KBM-7 (cell line): ENCODE measurements around the gene GEN1.
"Not testable (repeated sequence)": the region's sequence is repeated elsewhere in the genome, so short reads cannot be mapped to it uniquely, and the experiment has no call there.

Source experiments
- DNase-seq: peaks from one replicate; pipeline ENCODE4 v3.0.0-alpha.2; 2015
- in situ Hi-C: fragments of 300-500 bp; cut with MboI; formaldehyde crosslinking; loops from 2 replicates; pipeline ENCODE4 v1.14.3; 2020; ENCODE audit warnings: low sequenced_read_pairs, low pct_unique_long_range_greater_than_20kb, mixed read lengths

Gene GEN1

DNA sequence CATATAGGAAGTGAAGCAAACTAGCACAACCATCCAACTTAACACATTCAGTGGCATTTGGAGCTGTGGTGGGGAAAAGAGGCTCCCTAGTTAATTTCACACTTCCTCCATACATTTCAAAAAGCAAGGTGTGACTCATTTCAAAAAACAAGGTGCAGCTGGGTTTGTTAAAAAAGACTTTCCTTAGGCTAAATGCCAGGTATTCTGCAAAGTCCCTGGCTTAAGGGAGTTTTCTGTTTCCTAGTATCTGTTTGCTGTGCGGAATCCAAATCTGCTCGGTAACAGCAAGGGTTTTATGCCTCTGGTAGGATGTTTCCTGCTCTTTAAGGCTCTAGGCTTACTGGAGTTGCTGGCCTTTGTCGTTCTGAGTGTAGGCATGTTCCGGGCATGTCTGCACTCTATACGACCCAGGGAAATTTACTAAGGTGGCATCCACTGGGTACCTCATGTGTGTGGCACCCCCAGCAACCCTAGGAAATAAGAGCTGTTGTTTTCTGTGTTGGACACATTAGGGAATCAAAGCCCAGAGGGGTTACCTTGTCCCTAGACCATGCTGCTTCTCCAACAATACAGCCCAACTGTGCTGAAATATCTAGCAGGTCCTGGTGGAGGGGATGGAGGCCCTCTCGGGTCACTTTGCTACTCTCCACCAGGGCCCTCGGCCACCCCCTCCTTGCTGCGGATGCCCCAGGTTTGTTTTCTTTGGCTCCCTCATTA is 61.7 kb downstream of the GEN1 start:
- in situ Hi-C loops = no loop called here

DNA sequence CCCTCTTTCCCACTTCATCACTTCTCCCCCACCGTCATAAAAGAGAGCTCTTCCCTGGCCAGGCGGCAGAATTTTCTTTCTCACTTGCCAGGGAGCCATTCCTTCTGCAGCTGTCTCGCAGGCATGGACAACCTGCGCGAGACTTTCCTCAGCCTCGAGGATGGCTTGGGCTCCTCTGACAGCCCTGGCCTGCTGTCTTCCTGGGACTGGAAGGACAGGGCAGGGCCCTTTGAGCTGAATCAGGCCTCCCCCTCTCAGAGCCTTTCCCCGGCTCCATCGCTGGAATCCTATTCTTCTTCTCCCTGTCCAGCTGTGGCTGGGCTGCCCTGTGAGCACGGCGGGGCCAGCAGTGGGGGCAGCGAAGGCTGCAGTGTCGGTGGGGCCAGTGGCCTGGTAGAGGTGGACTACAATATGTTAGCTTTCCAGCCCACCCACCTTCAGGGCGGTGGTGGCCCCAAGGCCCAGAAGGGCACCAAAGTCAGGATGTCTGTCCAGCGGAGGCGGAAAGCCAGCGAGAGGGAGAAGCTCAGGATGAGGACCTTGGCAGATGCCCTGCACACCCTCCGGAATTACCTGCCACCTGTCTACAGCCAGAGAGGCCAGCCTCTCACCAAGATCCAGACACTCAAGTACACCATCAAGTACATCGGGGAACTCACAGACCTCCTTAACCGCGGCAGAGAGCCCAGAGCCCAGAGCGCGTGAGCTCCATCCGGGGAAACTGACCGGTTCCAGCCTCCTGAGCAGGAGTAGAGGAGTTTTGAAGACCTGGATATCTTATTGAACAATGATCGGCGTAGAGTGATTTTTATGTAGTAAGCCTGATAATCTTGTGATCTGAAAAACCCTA is 62.7 kb downstream of the GEN1 start, which contains the start of gene MSGN1:
TSS of gene MSGN1 (plus strand) at position 65 of the 850 bp plus-strand sequence. CDS start at position 124, 59 bp downstream.
- in situ Hi-C loops = no loop called here

More for the DNA sequence above, 61.7 kb downstream of the GEN1 start:
- DNase-seq = peak; percentile 14

DNA sequence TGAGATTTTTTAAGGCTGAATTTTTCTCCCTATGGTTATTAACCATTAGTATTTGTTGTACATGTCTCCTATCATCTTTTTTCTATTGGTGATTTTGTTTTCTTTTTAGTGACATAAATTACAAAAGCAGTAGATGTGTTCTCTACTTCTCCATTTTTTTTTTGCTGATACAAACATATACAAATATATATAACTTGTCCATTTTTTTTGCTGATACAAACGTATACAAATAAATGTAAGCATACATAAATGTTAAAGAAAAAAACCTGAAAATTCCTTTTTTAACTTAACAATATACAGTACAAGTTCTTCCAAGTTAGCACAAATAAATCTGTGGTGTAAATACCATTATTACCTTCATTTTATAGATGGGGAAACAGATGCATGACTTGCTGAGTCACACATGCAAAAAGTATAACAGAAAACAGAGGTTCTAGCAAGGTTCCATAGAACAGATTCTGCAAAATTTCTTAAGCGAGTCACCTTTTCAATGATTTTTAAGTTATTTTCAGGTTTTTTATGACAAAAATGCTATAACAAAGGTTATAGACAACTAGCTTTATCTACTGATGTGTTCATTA is 64.4 kb downstream of the GEN1 start:
- in situ Hi-C loops = no loop called here
- DNase-seq = no peak

More for the DNA sequence above, 62.7 kb downstream of the GEN1 start, which contains the start of gene MSGN1:
- no peak for DNase-seq

DNA sequence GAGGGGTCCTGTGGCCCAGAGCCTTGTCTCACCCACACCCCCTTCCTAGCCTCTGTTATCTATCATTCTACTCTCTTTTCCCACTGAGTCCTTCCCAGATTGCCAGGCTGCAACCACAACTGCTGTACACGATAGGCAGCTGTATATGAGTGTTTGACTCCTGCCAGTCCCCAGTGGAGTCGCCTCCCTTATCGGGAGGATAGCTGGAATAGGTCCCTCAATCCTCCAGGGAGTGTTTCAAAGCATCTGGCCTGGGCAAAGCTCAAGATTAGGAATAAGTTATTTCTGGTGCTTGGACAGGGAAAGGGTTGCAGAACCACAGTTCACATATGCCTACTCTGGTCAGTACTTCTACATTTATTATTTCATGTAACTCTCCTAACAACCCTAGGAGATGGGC is 67.1 kb downstream of the GEN1 start:
- no peak for DNase-seq
- in situ Hi-C loops = no loop called here

DNA sequence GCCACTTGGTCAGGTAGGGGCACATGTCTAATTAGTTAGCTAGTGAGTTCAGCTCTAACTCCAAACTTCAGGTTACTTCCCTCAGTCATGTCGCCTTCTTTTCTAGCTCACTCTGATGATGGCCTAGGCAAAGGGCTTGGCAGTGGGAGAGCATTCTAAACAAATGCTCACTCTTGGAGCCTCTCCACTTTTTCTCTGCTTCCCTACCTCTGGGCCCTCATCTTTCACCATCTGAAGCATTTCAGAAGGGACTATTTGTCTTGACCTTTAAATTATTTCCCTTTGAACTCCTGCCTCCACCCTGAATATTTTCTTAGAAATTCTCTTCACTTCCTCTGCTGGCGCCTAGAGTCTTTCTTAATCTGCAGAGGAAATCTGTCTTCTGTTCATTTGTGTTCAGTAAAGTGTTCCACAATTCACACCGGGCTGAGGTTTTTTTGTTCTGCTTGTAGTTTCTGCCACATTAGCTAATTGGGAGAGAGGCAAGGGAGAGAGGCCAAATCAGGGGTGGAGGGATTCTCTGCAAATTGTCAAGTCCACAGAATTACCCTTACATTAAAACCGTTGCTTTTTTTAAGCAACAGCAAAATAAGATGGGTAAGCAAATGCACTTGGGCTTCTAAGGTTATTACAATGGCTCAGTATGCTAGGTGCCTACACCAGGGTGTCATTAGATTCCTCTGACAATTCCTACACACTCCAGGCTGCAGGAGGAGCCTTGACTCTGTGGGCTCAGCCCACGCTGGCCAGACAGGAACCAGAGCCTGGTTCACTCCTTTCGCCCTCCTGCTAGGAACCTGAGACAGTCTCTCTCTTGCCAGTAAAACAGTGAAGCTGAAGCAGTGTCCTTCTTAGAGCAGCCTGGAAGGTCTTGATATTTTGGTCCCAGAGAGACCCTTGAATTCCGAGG is 67.9 kb downstream of the GEN1 start:
- in situ Hi-C loops = no loop called here
- DNase-seq = peak; percentile 59

DNA sequence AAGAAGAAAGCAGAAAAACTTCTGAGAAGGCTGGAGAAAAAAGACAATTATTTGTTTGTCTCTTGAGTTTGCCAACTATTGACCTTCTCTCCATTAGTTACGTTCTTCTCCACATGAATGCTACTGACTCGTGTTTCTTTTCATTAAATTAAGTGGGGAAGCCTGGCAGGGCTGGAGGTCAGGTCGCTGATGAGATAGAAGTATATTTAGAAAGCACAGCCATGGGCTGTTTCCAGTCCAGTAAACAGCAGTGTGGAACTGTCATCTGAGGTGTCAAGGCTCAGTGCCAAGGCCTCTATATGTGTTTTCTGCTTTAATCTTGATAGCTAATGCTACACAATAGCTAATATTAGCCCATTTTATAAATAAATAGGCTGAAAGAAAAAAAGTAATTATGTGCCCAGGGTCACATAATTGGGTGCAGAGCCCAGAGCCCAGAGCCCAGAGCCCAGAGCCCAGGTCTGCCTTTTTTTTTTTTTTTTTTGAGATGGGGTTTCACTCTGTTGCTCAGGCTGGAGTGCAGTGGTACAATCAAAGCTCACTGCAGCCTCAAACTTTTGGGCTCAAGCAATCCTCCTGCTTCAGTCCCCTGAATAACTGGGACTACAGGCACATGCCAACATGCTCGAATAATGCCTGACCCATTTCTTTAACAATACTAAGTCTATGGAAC is 68.6 kb downstream of the GEN1 start:
- DNase-seq = no peak
- in situ Hi-C loops = no loop called here

DNA sequence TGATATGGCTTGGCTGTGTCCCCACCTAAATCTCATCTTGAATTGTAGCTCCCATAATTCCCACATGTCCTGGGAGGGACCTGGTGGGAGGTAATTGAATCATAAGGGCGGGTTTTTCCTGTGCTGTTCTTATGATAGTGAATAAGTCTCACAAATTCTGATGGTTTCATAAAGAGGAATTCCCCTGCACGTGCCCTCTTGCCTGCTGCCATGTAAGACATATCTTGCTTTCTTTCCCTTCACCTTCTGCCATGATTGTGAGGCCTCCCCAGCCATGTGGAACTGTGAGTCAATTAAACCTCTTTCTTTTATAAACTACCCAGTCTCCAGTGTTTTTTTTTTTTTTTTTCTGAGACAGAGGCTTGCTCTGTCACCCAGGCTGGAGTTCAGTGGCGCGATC is 69.7 kb downstream of the GEN1 start:
- DNase-seq, in situ Hi-C loops: not testable (repeated sequence)

DNA sequence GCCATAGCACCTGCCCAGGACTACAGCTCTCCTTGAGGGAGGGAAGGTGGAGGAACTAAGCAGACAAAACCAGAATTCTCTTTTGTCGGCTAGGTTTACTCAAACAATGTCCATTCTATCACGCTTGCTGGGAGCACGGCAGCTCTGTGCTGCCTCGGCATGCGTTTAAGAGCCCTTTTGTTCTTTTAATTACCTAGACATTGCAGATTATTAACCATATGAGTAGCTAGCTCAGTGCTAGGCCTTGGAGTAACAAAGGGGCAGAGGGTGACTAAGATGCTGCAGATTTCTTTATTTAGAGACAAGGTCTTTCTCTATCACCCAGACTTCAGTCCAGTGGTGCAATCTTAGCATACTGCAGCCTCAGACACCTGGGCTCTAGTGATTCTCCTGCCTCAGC is 73.4 kb downstream of the GEN1 start:
- in situ Hi-C loops = no loop called here
- no peak for DNase-seq

DNA sequence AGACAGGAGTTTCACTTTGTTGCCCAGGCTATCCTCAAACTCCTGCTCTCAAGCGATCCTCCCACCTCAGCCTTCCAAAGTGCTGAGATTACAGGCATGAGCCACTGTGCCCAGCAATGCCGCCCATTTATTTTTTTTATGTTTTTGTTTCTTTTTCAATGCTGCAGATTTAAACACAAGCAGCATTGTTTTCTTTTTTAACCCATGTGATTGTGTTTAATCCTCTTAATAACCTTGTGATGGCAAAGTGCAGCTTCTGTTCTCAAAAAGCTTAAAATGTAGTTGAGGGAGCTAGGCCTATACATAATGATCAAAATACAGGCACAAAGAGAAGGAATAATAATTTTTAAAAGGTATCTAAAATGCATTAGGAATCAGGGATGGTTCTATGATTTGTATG is 73.8 kb downstream of the GEN1 start:
- in situ Hi-C loops = no loop called here
- DNase-seq = no peak

DNA sequence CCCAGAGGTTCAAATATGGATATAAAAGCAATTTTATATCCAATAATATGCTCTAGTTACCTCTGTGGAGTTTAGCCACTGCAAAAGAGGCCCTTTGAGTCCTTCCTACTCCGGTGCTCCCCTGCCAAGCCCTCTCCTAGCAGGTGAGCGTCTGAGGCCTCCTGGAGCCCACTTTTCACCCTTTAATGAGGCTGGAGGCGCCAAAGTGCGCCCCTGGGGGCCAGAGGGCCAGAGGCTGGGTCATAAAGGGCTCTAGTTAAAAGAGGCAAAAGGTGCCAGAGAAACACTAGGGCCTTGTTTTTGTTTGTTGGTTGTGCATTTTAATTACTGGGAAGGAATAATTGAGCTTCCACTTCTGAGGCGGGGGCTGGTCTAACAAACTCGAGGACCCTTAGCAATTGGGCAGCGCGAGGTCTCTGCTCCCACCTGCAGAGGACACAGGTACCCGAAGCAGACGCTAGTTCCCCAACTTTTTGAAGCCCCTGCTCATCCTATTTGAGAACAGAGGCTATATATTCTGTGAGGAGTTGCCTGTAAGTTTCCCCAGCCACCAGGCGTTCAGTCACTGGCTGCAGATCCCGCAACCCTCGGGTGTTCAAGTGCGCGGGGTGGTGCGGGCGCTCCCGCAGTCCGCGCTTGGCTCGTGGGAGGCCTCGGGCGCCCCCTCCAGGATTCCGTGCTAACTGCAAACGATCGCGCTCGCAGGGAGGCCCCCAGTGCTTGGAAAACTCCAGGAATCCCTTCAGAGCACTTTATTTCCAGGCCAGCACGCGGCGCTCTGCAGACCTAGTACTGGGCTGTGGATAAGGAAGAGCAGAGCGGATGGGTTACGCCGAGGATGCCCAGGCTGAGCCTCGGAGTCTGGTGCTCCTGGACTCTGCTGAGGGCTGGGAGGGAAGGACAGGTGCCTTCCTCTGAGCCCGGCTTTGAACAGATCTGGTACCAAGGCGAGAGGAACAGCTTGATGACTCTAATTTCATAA is 76.4 kb downstream of the GEN1 start:
- DNase-seq = peak; percentile 85
- in situ Hi-C loops = no loop called here

DNA sequence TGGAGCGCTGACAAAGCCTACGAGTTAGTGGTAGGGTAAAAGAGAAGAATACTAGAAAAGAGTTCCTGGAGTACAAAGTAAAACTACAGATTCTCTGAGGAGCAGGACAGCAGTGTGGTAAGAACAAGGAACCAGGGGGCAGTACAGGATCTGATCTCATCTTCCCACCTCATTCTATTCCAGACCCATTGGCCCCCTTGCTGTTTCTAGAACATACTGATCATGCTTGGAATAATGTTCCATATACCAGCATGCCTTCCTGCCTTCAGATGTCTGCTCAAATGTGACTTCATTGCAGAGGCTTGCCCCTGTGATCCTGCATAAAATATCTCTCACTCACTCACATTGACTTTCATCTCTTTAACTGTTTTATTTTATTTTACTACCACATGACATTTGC is 81.6 kb downstream of the GEN1 start:
- no peak for DNase-seq
- in situ Hi-C loops = no loop called here
